GM21737 (cell line): ENCODE data around the gene MSRB2.
"Not testable (repeated sequence)": the region's sequence is repeated elsewhere in the genome, so short reads cannot be mapped to it uniquely, and the experiment has no call there.

Source experiments
- ATAC-seq: cut with Tn5 transposase; IDR thresholded peaks from one replicate; pipeline ENCODE4 v1.9.1; 2021; ENCODE audit warnings: mild to moderate bottlenecking, moderate library complexity; ENCODE audit not compliant: unreplicated experiment

Gene MSRB2

DNA sequence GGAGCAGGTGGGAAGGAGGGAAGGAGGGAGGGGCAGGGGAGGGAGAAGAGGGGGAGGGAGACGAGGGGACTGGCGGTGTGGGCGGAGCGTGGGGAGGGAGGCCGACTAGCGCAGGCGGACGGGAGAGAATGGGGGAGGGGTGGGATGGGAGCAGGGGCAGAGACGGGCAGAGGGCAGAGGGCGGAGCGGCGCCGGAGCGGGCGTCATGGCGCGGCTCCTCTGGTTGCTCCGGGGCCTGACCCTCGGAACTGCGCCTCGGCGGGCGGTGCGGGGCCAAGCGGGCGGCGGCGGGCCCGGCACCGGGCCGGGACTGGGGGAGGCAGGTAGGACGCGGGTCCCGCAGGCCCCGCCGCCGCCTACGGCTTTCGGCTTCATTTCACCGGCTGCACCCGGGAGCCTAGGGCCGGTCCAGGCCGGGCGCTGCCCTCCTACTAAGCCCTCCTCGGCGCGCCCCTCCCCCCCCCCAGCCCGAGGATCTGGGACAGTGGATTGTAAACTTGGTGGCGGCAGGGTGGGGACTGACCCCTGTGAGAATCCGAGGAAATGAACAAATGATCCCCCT lies at the start of gene MSRB2:
TSS of gene MSRB2 (plus strand) at position 176 of the 562 bp plus-strand sequence. CDS start at position 206, 30 bp downstream.
- peak; percentile 79 for ATAC-seq

DNA sequence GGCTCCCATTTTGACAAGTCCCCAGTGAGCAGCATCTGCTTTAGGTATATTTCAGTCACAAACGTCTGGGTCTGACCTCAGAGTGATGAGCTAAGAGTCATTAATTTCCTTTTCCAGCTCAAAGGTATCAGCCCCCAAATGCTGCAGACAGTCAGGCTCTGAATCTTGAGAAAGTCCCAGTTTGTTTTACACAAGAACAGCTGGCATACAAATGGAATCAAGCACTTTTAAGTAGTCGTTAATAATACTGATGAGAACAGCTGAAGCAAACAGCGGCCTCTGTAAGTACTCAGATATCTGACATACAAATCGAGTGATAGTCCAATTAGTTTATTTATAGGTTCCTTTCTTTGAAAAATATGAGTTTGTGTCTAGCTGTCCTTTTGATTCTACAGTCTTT lies 49.4 kb upstream of the MSRB2 start:
- ATAC-seq = no peak

DNA sequence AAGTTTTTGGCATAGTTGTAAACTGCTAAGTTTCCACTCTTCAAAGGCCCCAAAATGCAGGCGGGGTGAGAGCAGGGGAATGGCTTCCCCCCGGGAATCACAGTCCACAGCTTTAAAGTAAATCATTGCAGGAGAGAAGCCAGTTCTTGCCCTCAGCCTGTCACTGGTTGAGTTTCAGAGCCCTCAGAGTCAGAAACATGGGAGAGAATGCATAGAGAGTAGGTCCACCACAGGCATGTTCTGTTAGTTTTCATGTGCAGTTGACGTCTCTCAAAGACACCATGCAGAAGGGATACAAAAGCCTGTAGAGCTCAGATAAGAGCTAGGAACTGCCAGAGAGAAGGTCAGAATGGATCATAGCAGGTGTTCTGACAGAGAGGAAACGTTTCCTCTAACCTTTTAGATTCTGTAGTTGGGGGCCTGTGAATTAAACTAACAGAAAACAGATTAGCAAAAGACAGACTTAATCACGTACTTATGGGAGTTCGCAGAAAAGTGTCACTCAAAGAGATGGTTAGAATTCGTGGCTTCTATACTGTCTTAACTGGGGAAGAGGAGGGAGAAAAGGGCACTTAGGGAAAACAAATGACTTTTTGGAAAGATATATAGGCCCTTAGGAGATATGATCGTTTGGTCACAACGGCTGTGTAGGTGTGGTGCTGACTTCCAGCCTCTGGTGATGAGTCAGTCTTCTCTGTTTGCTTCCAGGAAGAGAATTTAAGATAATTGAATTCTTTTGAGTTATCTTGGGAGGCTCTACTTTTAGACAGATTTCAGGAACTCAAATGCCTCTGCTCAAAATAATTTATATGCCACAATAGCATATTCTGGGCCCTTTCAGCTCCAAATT lies 48.0 kb upstream of the MSRB2 start:
- no peak for ATAC-seq

DNA sequence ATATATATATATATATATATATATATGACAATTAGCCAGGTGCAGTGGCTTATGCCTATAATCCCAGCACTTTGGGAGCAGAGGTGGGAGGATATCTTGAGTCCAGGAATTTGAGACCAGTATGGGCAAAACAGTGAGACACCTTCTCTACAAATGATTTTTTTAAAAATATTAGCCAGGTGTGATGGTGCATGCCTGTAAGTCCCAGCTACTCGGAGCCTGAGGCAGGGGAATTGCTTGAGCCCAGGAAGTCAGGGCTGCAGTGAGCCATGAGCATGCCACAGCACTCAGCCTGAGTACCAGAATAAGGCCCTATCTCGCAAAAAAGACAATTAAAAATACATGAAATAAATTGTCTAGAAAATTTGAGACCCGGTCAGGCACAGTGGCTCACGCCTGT lies 47.2 kb upstream of the MSRB2 start:
- ATAC-seq = no peak

DNA sequence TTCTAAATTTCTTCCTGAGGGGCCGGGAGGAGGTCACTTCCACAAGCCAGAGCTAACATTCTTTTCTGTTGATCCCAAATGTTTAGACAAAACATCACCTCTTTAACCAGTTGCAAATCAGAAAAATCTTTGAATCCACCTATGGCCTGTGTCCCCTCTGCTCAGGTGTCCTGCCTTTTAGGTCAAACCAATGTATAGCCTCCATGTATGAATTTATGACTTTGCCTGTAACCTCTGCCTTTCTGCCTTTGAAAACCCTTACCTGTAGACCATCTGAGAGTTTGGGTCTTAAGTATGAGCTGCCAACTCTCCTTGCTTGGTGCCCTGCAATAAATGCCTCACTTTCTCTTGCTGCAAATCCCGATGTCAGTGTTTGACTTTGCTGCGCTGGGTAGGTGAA lies 44.1 kb upstream of the MSRB2 start:
- no peak for ATAC-seq

DNA sequence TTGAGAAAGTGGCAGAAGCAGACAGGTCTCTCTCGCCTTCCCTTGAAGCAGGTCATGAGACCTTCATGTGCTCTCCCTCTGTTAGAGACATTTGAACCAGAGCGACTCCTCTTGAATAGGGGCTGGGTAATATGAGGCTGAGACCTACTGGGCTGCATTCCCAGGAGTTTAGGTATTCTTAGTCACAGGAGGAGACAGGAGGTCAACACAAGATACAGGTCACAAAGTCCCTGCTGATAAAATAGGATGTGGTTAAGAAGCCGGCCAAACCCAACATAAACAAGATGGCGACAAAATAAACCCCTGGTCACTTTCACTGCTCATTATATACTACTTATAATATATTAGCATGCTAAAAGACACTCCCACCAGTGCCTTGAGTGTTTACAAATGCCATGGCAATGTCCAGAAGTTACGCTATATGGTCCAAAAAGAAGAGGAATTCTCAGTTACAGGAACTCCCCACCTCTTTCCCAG lies 43.5 kb upstream of the MSRB2 start:
- no peak for ATAC-seq

DNA sequence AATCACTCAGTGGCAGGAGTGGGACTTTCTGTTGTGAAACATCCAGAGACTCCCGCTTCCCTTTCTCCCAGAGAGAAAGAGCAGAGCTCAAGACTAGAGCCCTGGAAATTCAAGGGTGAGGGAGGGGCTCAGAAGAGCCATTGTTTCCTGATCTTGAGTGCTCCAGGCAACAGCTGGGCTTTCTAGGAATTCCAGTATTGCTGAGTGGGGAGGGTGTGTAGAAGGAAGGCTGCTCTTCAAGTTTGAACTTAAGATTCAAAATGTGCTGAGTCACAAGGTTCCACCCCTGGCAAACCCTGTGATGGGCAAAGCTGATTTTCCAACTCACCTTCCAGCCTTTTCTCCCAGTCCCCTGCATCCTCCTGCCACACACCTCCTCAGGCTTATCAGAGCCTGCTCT lies 42.3 kb upstream of the MSRB2 start:
- ATAC-seq = no peak

DNA sequence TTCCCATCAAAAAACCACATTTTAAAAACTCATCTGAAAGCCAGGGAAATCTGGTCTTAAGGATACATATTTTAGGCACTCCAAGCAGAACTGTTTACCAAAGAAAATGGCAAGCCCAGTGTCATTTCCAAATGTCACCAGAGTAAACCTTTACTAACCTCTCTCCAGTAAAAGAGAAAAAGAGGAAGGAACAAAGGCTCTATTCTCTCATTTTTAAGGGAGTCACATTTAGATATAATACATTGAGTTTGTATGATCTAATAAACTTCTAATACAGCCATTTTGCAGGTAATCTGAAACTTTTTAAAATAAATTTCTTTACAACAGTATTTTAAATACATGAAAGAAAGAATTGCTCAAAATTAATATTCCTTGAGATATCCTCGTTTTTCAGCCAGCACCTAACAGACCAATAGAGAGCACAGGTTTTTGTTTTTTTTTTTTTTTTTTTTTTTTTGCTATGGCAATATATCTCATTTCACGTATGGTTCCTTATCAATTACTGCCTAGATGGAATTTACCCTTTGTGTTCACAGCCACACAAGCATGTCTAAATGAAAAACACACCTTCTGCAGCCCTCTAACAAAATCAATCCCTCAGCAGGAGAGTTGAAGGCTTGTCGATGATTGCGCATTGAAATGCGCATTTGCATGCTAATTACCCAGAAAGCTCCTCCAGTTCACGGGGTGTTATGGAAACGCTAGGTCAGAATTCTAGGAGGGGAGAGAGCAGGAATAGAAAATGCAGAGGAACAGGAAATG lies 39.8 kb upstream of the MSRB2 start:
- ATAC-seq = no peak

DNA sequence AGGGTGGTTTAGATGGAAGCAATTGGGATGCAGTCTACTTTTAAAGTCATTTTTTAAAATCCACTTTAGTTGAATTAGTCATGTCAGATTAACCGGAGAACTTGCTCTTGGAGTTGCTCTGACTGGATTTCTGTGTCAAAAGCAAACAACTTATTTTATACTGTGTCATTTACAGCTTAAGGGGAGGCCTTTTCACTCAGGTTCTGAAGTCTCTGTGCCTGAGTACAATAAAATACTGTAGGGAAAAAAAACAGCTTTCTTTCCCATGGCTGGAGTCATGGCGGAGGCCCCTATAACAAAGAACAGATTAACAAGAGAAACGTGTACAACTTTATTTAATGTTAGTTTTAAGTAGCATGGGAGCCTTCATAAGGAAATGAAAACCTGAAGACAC lies 39.2 kb upstream of the MSRB2 start:
- no peak for ATAC-seq

DNA sequence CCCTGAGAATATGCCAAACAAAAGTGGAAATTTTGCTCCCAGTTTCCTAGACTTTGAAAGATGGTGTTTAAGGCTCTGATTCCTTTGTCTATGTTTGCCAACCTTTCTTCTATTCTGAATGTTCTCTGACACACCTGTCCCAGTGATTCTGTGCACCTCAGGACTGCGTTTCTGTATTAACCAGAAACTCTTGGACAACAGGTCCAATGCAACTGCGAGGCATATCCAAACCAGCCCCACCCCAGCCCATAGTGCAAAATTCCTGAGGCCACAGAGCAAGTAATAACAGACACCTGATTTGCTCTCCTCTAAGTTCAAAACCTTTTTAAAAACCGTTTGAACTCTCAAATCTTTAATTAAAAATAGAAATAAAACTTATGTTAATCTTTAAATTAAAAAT lies 37.0 kb upstream of the MSRB2 start:
- no peak for ATAC-seq

DNA sequence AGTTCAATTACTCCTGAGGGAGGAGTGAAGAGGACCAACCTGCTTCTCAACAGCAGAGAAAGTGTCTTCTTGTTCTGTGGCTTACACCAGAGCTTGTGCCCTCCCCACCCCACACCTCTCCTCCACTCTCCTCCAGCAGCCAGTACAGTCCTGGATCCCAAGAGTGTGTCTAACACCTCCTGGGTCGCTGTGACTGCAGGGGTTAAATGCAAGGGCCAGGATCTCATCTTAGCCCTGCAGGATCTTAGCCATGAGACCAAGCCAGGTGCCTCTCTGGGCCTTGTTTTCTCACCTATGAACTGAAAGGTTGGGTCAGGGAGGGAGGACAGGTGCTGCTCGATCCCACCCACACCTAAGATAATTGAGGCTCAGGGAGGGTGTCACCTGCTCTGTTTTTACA lies 34.5 kb upstream of the MSRB2 start:
- no peak for ATAC-seq

DNA sequence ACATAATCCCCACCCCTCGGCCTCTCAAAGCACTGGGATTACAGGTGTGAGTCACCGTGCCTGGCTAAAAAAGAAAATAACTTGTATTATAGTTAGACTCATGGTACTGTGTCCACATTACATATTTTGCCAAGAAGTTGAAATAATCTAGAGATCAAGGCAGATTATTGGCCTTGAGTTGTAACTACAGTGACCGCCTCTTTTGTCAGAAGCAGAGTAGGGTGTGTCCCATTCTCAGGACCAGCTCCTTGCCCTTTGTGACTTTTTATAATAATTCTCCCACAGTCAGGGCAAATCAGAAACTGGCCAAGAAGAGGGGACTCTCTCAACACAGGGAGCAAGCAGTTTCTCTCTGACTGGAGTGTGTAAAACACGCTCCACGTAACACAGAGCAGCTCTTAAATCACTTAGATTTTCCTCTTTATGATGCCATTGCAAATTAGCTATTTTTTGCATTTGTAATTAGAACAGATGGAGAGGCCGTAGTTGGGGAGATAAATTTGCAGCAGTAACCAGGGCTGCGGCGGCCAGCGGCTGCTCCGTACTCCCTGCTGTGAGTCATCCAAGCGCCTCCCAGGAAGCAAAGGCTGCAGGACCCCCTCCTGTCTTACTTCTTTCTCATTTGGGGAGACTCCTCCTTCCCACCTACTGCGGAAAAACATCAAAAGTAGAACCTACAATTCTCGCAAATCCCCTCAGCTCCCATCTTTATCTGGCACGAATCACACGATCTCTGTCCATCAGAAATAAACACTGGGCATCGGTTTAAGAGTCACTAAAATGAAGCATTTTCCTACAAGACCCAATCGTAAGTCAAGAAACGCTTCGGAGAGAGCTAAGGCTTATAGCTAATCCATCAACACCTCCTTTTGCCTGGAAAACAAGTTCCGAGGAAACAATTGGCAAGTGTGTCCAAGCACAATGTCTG lies 32.1 kb upstream of the MSRB2 start:
- no peak for ATAC-seq

DNA sequence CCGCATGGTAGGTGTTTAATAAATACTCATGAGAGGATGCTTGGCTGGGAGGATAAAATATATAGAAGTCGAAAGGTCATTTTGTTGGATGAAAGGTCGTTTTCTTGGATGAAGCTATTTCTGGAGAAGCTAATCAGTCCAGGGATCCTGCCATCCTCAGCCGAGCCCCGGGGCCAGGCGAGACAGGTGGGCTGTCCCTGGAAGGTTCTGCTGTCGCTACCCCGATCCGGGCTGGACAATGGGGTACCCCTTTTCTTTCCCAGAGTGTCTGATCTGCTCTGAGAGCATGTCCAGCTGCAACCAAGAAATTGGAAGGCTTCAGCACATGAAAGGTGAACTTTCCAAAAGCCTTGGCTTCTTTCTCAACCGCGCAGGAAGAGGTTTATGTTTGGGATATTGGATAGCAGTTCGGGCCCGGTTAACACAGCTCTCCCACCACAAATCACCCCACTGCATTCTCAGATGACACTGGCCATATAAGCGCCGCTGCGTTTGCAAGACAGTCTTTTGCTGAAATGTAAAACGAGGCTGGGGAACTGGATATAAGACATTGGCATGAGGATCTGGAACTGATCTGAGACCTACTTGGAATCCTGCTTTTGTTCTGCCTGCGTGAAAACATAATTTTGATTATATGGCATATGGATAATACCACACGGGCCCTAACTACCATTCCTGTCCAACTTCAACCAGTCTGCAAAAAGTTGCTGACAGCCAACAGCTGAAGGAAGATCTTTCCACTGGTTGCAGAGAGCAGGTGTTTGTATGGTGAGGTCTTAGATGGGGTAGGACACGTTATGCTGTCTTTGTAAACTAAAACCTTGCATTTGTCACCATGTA lies 31.2 kb upstream of the MSRB2 start:
- ATAC-seq = no peak

DNA sequence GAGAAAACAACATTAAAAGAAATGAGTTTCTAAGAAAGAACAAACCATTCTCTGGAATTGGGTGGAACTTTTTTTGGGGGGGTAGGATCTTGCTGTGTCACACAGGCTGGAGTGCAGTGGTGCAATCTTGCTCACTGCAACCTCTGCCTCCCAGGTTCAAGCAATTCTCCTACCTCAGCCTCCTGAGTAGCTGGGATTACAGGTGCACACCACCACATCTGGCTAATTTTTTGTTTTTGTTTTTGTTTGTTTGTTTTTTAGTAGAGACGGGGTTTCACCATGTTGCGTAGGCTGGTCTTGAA lies 30.6 kb upstream of the MSRB2 start:
- not testable (repeated sequence) for ATAC-seq

DNA sequence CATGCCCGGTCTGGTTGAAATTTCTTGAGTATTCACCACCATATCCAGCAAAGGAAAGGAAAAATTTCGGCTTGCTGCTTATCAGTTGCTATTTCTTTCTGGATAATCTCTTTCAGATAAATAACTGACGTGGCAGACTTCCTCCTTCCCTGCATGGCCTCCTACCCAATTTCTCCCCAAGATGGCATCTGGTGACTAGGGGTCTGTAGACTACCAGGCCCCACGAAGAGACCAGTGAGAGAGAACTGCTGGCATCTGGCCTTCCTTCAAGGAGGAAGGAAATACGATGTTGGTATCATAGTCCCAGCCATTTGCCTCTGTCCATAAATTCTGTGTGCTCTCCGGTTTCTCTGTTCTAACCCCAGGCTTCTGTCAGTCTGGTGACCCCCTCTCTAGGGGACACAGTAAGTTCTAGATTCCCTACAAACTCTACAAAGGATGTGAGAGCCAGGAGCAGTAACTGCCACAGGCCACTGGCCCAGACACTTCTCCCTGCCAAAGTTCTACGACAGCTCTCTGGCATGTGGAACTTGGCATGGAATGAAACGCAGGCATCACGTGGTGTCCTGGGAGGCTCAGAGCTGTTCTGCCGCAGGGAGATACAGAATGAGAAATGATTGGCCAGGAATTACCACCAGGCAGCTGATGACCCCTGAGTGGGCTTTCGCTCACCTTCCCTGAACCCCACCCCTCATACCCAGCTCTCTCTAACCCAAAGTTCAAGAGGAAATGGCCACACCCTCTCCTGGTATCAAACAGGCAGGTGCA lies 30.0 kb upstream of the MSRB2 start:
- no peak for ATAC-seq

DNA sequence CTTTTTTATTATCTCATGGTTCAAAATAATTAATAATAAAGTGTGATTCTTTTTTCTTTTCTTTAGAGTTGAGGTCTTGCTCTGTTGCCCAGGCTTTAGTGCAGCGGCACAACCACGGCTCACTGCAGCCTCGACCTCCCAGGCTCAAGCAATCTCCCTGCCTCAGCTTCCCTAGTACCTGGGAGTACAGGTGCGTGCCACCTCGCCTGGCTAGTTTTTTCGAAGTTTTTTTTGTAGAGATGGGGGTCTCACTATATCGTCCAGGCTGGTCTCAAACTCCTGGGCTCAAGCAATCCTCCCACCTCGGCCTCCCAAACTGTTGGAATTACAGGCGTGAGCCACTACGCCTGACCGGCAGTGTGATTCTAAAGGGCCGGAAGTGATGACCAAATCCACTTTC lies 28.0 kb upstream of the MSRB2 start:
- ATAC-seq = no peak

DNA sequence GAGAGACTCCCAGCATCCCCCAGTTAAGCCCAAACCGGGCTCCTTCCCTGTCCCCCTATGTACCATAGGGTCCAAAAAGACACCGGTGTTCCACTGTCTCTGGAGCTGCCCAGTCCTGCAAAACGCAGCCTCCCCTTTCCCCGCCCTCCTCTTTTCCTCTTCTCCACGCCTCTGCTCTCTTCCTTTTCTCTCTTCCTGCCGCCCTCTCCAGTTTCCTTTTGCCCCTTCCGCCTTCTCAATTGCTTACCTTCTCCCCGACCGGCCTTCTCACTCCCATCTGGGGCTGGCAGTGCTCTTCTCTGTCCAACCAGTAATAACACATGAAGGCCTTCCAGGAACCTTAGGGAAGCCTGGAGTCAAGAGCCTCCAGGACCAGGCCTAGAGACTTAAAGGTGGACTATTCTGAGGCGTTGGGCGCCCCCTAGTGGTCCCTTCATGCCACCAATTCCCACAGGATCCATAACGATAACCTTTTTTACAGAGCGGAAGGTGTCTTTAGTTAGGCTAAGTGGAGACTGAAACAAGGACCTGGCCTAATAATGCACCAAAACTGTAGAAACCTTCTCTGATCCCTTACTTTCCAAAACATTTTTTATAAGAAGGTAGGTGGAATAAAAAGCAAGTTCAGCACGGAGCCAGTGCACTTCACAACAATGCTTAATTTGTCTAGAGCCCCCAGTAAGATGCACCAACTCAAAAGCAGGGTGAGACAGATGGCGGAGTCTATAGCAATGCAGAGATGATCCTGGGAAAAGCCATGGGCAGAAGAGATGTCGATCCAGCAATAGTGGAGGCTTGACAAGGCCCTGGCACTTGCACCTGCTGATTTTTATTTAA lies 27.2 kb upstream of the MSRB2 start:
- no peak for ATAC-seq

DNA sequence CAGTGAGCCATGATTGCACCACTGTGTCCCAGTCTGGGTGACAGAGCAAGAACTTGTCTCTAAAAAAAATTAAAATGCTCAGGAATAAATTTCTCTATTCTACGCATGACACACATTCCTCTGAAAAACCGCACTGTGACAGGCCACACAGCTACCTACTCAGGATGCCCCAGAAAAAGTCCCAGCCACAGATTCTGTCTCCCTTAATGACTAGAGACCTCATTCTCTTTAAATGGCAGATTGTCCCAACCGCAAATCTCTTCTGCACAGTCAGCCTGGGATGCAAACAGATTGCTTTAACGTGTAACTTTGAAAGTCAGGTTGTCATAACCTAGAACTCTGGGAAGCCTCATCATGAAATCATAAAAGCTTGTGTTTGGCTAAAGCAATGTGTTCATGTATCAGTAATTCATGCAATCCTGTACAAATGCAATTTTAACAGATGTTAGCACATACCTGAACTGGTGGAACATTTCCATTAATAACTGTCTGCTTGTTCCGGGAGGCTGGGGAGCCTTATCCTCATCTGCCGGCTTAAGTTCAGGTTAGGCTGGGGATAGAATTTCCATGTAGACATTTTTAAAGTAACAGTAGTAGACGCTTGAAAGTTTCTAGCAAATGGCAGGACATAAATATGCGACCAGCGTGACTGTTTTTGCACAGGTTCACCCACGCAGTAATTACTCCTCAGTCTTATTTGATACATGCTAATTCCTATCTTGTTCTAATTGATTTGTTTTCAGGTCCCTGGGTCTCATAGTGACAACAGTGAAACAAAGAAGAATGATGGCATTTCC lies 26.2 kb upstream of the MSRB2 start:
- ATAC-seq = no peak
